GM12892 (cell line): ENCODE data around the gene TNMD.

ENCODE experiments used
- POLR2A ChIP-seq: IDR thresholded peaks from 2 replicates; pipeline ENCODE4 v1.6.1; 2011; ENCODE audit warnings: low read depth, low read length, control low read depth
- POLR2AphosphoS5 ChIP-seq: IDR thresholded peaks from 2 replicates; pipeline ENCODE4 v1.6.1; 2011; ENCODE audit warnings: low read depth, low read length, control low read depth

- TF ChIP-seq POLR2A (no peak), POLR2AphosphoS5 (no peak)
These were observed 2.0 kb downstream of the TNMD start for GRCh38 chrX:100586747-100587146.
